ENCODE results near the gene NLGN2. TPM values are rescaled to one million over a fixed set of nuclear protein-coding genes. Genes with fewer than 3 reads are reported as not detected.

The NLGN2 gene
- total RNA-seq, 4 donors from 2014 or later: 6.1 to 8.8 (median 8.1) TPM

GRCh38 chr17:7425316-7425715 lies 17.7 kb downstream of the NLGN2 start, which contains the start of gene SPEM2:
Gene SPEM2, plus strand, starts transcription at chr17:7425616. Its CDS starts 73 bp downstream, at chr17:7425689.
- ATAC-seq (ENCODE audit: low FRiP score) (no peak), DNase-seq (ENCODE audit: low spot score) (no peak)
- no peak for TF ChIP-seq CTCF (IDR thresholded peaks at IDR 0.05)

- TF ChIP-seq CTCF (IDR thresholded peaks at IDR 0.05): no peak
- no peak for DNase-seq (ENCODE audit: low spot score)
- ATAC-seq (ENCODE audit: low FRiP score): no peak
Observed at GRCh38 chr17:7425756-7426155, 18.1 kb downstream of the NLGN2 start.

GRCh38 chr17:7426203-7426863 lies 18.7 kb downstream of the NLGN2 start:
- ATAC-seq (ENCODE audit: low FRiP score) (no peak), DNase-seq (ENCODE audit: low spot score) (no peak)
- TF ChIP-seq CTCF (IDR thresholded peaks at IDR 0.05): no peak

- DNase-seq (ENCODE audit: low spot score) (no peak), ATAC-seq (ENCODE audit: low FRiP score) (no peak)
Observed at GRCh38 chr17:7426896-7427489, 19.3 kb downstream of the NLGN2 start.

GRCh38 chr17:7427549-7427948 lies 19.9 kb downstream of the NLGN2 start:
- no peak for DNase-seq (ENCODE audit: low spot score)
- ATAC-seq (ENCODE audit: low FRiP score): no peak
- TF ChIP-seq CTCF (IDR thresholded peaks at IDR 0.05): no peak

More at GRCh38 chr17:7426896-7427489, 19.3 kb downstream of the NLGN2 start:
- no peak for TF ChIP-seq CTCF (IDR thresholded peaks at IDR 0.05)

- no peak for ATAC-seq (ENCODE audit: low FRiP score)
- TF ChIP-seq CTCF (IDR thresholded peaks at IDR 0.05): no peak
Observed at GRCh38 chr17:7428557-7428956, 20.9 kb downstream of the NLGN2 start, which contains the start of gene SPEM3. Gene SPEM3, plus strand, starts transcription at chr17:7428857. Its CDS starts 46 bp downstream, at chr17:7428903.

GRCh38 chr17:7429722-7430121 lies 22.1 kb downstream of the NLGN2 start:
- DNase-seq (ENCODE audit: low spot score) (no peak), ATAC-seq (ENCODE audit: low FRiP score) (no peak)
- TF ChIP-seq CTCF (IDR thresholded peaks at IDR 0.05): no peak

More at GRCh38 chr17:7428557-7428956, 20.9 kb downstream of the NLGN2 start, which contains the start of gene SPEM3:
- DNase-seq (ENCODE audit: low spot score): no peak
